Activated naive CD4-positive, alpha-beta T cell (primary cell): ENCODE data around the gene MS4A10.
"Not testable (repeated sequence)": the region's sequence is repeated elsewhere in the genome, so short reads cannot be mapped to it uniquely, and the experiment has no call there.

Experiments
- DNase-seq, 4 experiments: peaks; one replicate each; lab custom pipeline; 2025; lab: John Stamatoyannopoulos, UW

MS4A10 gene

GRCh38 chr11:60785136-60785535 lies at the start of gene MS4A10:
Gene MS4A10 (plus strand): TSS chr11:60785333. CDS start chr11:60790336, 5,003 bp downstream.
- no peak for DNase-seq

GRCh38 chr11:60739114-60739513 lies 46.0 kb upstream of the MS4A10 start:
- no peak for DNase-seq

GRCh38 chr11:60740573-60740972 lies 44.6 kb upstream of the MS4A10 start:
- no peak for DNase-seq

GRCh38 chr11:60741421-60741820 lies 43.7 kb upstream of the MS4A10 start:
- no peak for DNase-seq

GRCh38 chr11:60743058-60743457 lies 42.1 kb upstream of the MS4A10 start:
- DNase-seq = no peak

GRCh38 chr11:60744114-60744513 lies 41.0 kb upstream of the MS4A10 start:
- DNase-seq = no peak

GRCh38 chr11:60747359-60747873 lies 37.7 kb upstream of the MS4A10 start:
- no peak for DNase-seq

- DNase-seq = no peak
Observed at GRCh38 chr11:60748225-60748624, 36.9 kb upstream of the MS4A10 start.

GRCh38 chr11:60748821-60749220 lies 36.3 kb upstream of the MS4A10 start:
- DNase-seq = no peak

GRCh38 chr11:60750911-60751310 lies 34.2 kb upstream of the MS4A10 start:
- DNase-seq = no peak

GRCh38 chr11:60753309-60753708 lies 31.8 kb upstream of the MS4A10 start:
- DNase-seq = no peak

GRCh38 chr11:60754887-60755286 lies 30.2 kb upstream of the MS4A10 start:
- DNase-seq = no peak

- no peak for DNase-seq
Observed at GRCh38 chr11:60756307-60757032, 28.7 kb upstream of the MS4A10 start, which contains the start of gene MS4A15. Gene MS4A15 (plus strand): TSS chr11:60756867. CDS start chr11:60763734, 6,867 bp downstream.

GRCh38 chr11:60757231-60757800 lies 27.8 kb upstream of the MS4A10 start:
- DNase-seq = no peak

GRCh38 chr11:60758671-60759070 lies 26.5 kb upstream of the MS4A10 start:
- DNase-seq = not testable (repeated sequence)

GRCh38 chr11:60759438-60760225 lies 25.5 kb upstream of the MS4A10 start:
- not testable (repeated sequence) for DNase-seq

GRCh38 chr11:60761436-60762190 lies 23.5 kb upstream of the MS4A10 start:
- no peak for DNase-seq

GRCh38 chr11:60762851-60763691 lies 22.1 kb upstream of the MS4A10 start:
- DNase-seq = no peak

GRCh38 chr11:60763692-60764369 lies 21.3 kb upstream of the MS4A10 start:
- DNase-seq = no peak

- no peak for DNase-seq
Observed at GRCh38 chr11:60764879-60765278, 20.3 kb upstream of the MS4A10 start.
